Vagina (tissue), 2 donors: ENCODE data around the gene TWF2. TPM values are rescaled to one million over a fixed set of nuclear protein-coding genes. Genes with fewer than 3 reads are reported as not detected.

Source experiments
- DNase-seq, 2 donors: peaks; one replicate each; pipeline ENCODE4 v3.0.0-alpha.2; 2017; ENCODE audit errors: extremely low spot score in 2 of 2
- H3K27ac ChIP-seq: fragments of 200-600 bp; sonication (generic); one replicate; pipeline ENCODE4 v1.5.1; 2019
- H3K27me3 ChIP-seq: fragments of 200-600 bp; sonication (generic); one replicate; pipeline ENCODE4 v1.5.1; 2019
- H3K36me3 ChIP-seq, 2 donors: fragments of 200-600 bp; sonication (generic); one replicate each; pipeline ENCODE4 v1.5.1; 2017 to 2019
- H3K4me1 ChIP-seq: fragments of 200-600 bp; sonication (generic); one replicate; pipeline ENCODE4 v1.5.1; 2019
- H3K4me3 ChIP-seq, 2 donors: fragments of 200-600 bp; sonication (generic); 1 replicate in 1 of 2; 2 replicates in 1 of 2; pipeline ENCODE4 v1.5.1; 2016 to 2019
- H3K9me3 ChIP-seq: fragments of 200-600 bp; sonication (generic); one replicate; pipeline ENCODE4 v1.5.1; 2019
- POLR2A ChIP-seq, 2 donors: fragments of 450-650 bp; IDR thresholded peaks; one replicate each; pipeline ENCODE4 v1.6.1; 2017; ENCODE audit warnings: antibody characterized with exemption in 2 of 2, mild to moderate bottlenecking in 2 of 2, moderate library complexity in 2 of 2
- POLR2AphosphoS5 ChIP-seq, 2 donors: sonication (generic); formaldehyde crosslinking; IDR thresholded peaks; one replicate each; pipeline ENCODE4 v1.9.0; 2017; ENCODE audit warnings: antibody characterized with exemption in 2 of 2, mild to moderate bottlenecking in 2 of 2, low read depth in 1 of 2; ENCODE audit not compliant: insufficient read depth in 1 of 2
- intact Hi-C: fragments of 100-400 bp; cut with DNase I; formaldehyde crosslinking; loops from one replicate; pipeline ENCODE4 v1.15.1; 2023
- total RNA-seq: library from RNA; depleted of rRNA; stranded (reverse); fragments of >200 nt; gene quantifications from one replicate; pipeline ENCODE4 v1.2.3, GENCODE V29; 2016
- TF ChIP-seq, protein P1 (sequence below), 3 experiments: fragments of 450-650 bp in 2 of 3; fragments of 200-600 bp in 1 of 3; sonication (generic) in 1 of 3; IDR thresholded peaks; one replicate each; pipeline ENCODE4 v1.5.1; 2017 to 2019; ENCODE audit warnings: antibody characterized with exemption in 3 of 3, mild to moderate bottlenecking in 2 of 3, moderate library complexity in 2 of 3

Gene TWF2
- total RNA-seq, 1 donor from 2014 or later, result 93.8 TPM

- Histone ChIP-seq H3K9me3 (no peaks in the 10 kb centered on the region), H3K36me3 (peaks cover 0 to 52% of the 10 kb centered on the region in 2 donors), H3K27me3 (no peaks in the 10 kb centered on the region), H3K4me1 (peaks cover 82% of the 10 kb centered on the region), H3K4me3 (no peak overlapping the region), H3K27ac (peak overlapping the region; percentile 47)
- no peak for DNase-seq
- no peak for TF ChIP-seq POLR2AphosphoS5 (IDR thresholded peaks at IDR 0.05; ENCODE audit: insufficient read depth in 1 of 2, low read depth in 1 of 2)
- intact Hi-C loops, result loop anchor here (5.0 kb wide), 1 partner anchor 53 kb away; no protein-coding TSS in a partner anchor
Observed at GRCh38 chr3:52270252-52270754, 31.3 kb upstream of the TWF2 start.

- no peak overlapping the region for H3K4me3 ChIP-seq
Observed at GRCh38 chr3:52269776-52270175, 30.8 kb upstream of the TWF2 start.

GRCh38 chr3:52268036-52268435 lies 29.1 kb upstream of the TWF2 start:
- Histone ChIP-seq H3K27me3 (no peaks in the 10 kb centered on the region), H3K4me3 (no peak overlapping the region), H3K9me3 (no peaks in the 10 kb centered on the region), H3K27ac (no peak overlapping the region), H3K4me1 (peaks cover 66% of the 10 kb centered on the region), H3K36me3 (peaks cover 0 to 68% of the 10 kb centered on the region in 2 donors)
- intact Hi-C loops, result no loop called here
- TF ChIP-seq, protein P1, sequence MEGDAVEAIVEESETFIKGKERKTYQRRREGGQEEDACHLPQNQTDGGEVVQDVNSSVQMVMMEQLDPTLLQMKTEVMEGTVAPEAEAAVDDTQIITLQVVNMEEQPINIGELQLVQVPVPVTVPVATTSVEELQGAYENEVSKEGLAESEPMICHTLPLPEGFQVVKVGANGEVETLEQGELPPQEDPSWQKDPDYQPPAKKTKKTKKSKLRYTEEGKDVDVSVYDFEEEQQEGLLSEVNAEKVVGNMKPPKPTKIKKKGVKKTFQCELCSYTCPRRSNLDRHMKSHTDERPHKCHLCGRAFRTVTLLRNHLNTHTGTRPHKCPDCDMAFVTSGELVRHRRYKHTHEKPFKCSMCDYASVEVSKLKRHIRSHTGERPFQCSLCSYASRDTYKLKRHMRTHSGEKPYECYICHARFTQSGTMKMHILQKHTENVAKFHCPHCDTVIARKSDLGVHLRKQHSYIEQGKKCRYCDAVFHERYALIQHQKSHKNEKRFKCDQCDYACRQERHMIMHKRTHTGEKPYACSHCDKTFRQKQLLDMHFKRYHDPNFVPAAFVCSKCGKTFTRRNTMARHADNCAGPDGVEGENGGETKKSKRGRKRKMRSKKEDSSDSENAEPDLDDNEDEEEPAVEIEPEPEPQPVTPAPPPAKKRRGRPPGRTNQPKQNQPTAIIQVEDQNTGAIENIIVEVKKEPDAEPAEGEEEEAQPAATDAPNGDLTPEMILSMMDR (IDR thresholded peaks at IDR 0.05), result no peak
- TF ChIP-seq POLR2A (IDR thresholded peaks at IDR 0.05), result no peak
- TF ChIP-seq POLR2AphosphoS5 (IDR thresholded peaks at IDR 0.05; ENCODE audit: insufficient read depth in 1 of 2, low read depth in 1 of 2), result no peak
- no peak for DNase-seq

More at GRCh38 chr3:52269776-52270175, 30.8 kb upstream of the TWF2 start:
- H3K27me3 ChIP-seq, result no peaks in the 10 kb centered on the region
- no peak for TF ChIP-seq POLR2A (IDR thresholded peaks at IDR 0.05)
- TF ChIP-seq, protein P1 (IDR thresholded peaks at IDR 0.05), result no peak
- no peak for TF ChIP-seq POLR2AphosphoS5 (IDR thresholded peaks at IDR 0.05; ENCODE audit: insufficient read depth in 1 of 2, low read depth in 1 of 2)
- peaks cover 0 to 53% of the 10 kb centered on the region in 2 donors for H3K36me3 ChIP-seq
- DNase-seq, result no peak
- intact Hi-C loops, result loop anchor here (5.0 kb wide), 1 partner anchor 52 kb away; no protein-coding TSS in a partner anchor
- peaks cover 79% of the 10 kb centered on the region for H3K4me1 ChIP-seq
- peak overlapping the region; percentile 47 for H3K27ac ChIP-seq
- H3K9me3 ChIP-seq, result no peaks in the 10 kb centered on the region

DNA sequence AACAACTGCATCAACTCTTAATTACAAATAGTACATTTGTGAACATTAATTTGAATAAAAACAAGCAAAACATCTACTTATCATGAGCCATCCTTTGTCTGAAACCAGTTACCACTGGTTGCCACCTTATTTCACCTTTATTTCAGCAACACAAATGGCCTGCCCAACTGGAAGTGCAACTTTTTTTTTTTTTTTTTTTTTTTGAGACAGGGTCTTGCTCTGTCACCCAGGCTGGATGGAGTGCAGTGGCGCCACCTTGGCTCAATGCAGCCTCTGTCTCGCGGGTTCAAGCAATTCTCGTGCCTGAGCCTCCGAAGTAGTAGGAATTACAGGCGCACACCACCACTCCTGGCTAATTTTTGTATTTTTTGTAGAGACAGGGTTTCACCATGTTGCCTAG lies 26.4 kb upstream of the TWF2 start:
- Histone ChIP-seq H3K4me3 (no peak overlapping the region), H3K27me3 (no peaks in the 10 kb centered on the region), H3K9me3 (no peaks in the 10 kb centered on the region), H3K36me3 (peaks cover 0 to 88% of the 10 kb centered on the region in 2 donors), H3K27ac (no peak overlapping the region), H3K4me1 (peaks cover 40% of the 10 kb centered on the region)
- intact Hi-C loops, result no loop called here
- TF ChIP-seq POLR2AphosphoS5 (IDR thresholded peaks at IDR 0.05; ENCODE audit: insufficient read depth in 1 of 2, low read depth in 1 of 2) (no peak), POLR2A (IDR thresholded peaks at IDR 0.05) (no peak)
- TF ChIP-seq, protein P1 (IDR thresholded peaks at IDR 0.05), result no peak
- DNase-seq, result no peak

- Histone ChIP-seq H3K4me3 (no peak overlapping the region), H3K27me3 (no peaks in the 10 kb centered on the region), H3K27ac (no peak overlapping the region), H3K36me3 (peaks cover 0 to 97% of the 10 kb centered on the region in 2 donors), H3K4me1 (peaks cover 11% of the 10 kb centered on the region), H3K9me3 (no peaks in the 10 kb centered on the region)
- intact Hi-C loops, result no loop called here
- DNase-seq, result no peak
- TF ChIP-seq, protein P1 (IDR thresholded peaks at IDR 0.05), result no peak
- TF ChIP-seq POLR2AphosphoS5 (IDR thresholded peaks at IDR 0.05; ENCODE audit: insufficient read depth in 1 of 2, low read depth in 1 of 2) (no peak), POLR2A (IDR thresholded peaks at IDR 0.05) (no peak)
Observed at GRCh38 chr3:52262447-52262846, 23.5 kb upstream of the TWF2 start.
